Nephron progenitor cell (in vitro differentiated cells): ENCODE data around the gene CSPG4.

Experiments used
- DNase-seq: peaks from one replicate; pipeline ENCODE4 v3.0.0; 2021
- H3K27ac Mint-ChIP-seq: 2 replicates; pipeline ENCODE4 v1.8.0; 2021; ENCODE audit warnings: mild to moderate bottlenecking, moderate library complexity, mixed read lengths
- H3K27me3 Mint-ChIP-seq: 2 replicates; pipeline ENCODE4 v1.8.0; 2021; ENCODE audit warnings: mild to moderate bottlenecking, low read depth, mixed read lengths; ENCODE audit not compliant: poor library complexity
- H3K36me3 Mint-ChIP-seq: 2 replicates; pipeline ENCODE4 v1.8.0; 2021; ENCODE audit warnings: low read depth, mixed read lengths
- H3K4me1 Mint-ChIP-seq: 2 replicates; pipeline ENCODE4 v1.8.0; 2021; ENCODE audit warnings: mixed read lengths
- H3K4me3 Mint-ChIP-seq: 2 replicates; pipeline ENCODE4 v1.8.0; 2021; ENCODE audit warnings: mild to moderate bottlenecking, moderate library complexity, mixed read lengths
- H3K9me3 Mint-ChIP-seq: 2 replicates; pipeline ENCODE4 v1.8.0; 2021; ENCODE audit warnings: mild to moderate bottlenecking, moderate library complexity, mixed read lengths
- CTCF ChIP-seq: fragments of 200-600 bp; sonication (generic); IDR thresholded peaks from 2 replicates; pipeline ENCODE4 v1.5.0; 2021; ENCODE audit warnings: antibody characterized with exemption

Gene CSPG4

GRCh38 chr15:75650908-75651809 lies 61.5 kb downstream of the CSPG4 start:
- TF ChIP-seq CTCF: no peak
- peaks cover 6% of the 10 kb centered on the region for H3K27me3 Mint-ChIP-seq
- peak overlapping the region; percentile 59 for H3K27ac Mint-ChIP-seq
- no peak for DNase-seq
- H3K4me3 Mint-ChIP-seq: peak overlapping the region; percentile 96
- no peaks in the 10 kb centered on the region for H3K9me3 Mint-ChIP-seq
- H3K36me3 Mint-ChIP-seq: peaks cover 26% of the 10 kb centered on the region
- H3K4me1 Mint-ChIP-seq: peaks cover 68% of the 10 kb centered on the region

GRCh38 chr15:75649848-75650247 lies 62.8 kb downstream of the CSPG4 start:
- no peak overlapping the region for H3K27ac Mint-ChIP-seq
- DNase-seq: no peak

GRCh38 chr15:75649045-75649761 lies 63.4 kb downstream of the CSPG4 start:
- TF ChIP-seq CTCF: no peak
- no peak for DNase-seq
- peak overlapping the region; percentile 96 for H3K4me3 Mint-ChIP-seq
- H3K27me3 Mint-ChIP-seq: peaks cover 21% of the 10 kb centered on the region
- H3K4me1 Mint-ChIP-seq: peaks cover 69% of the 10 kb centered on the region
- peaks cover 24% of the 10 kb centered on the region for H3K36me3 Mint-ChIP-seq
- H3K27ac Mint-ChIP-seq: peak overlapping the region; percentile 94
- H3K9me3 Mint-ChIP-seq: no peaks in the 10 kb centered on the region

More at GRCh38 chr15:75649848-75650247, 62.8 kb downstream of the CSPG4 start:
- no peak for TF ChIP-seq CTCF
- Mint-ChIP-seq H3K4me1 (peaks cover 68% of the 10 kb centered on the region), H3K36me3 (peaks cover 24% of the 10 kb centered on the region), H3K4me3 (peak overlapping the region; percentile 96), H3K9me3 (no peaks in the 10 kb centered on the region), H3K27me3 (peaks cover 18% of the 10 kb centered on the region)

- Mint-ChIP-seq H3K4me3 (peak overlapping the region; percentile 96), H3K27me3 (peaks cover 23% of the 10 kb centered on the region), H3K27ac (peak overlapping the region; percentile 99), H3K9me3 (no peaks in the 10 kb centered on the region), H3K4me1 (peaks cover 72% of the 10 kb centered on the region), H3K36me3 (peaks cover 24% of the 10 kb centered on the region)
- DNase-seq: peak; percentile 65
- no peak for TF ChIP-seq CTCF
These were observed 64.3 kb downstream of the CSPG4 start for GRCh38 chr15:75648156-75649000.

- peak within 1 kb of the TSS; percentile 99 for H3K27ac Mint-ChIP-seq
- peaks cover 63% of the 10 kb centered on the region for H3K4me1 Mint-ChIP-seq
These were observed 65.1 kb downstream of the CSPG4 start, which contains the start of gene SNX33 for GRCh38 chr15:75647370-75648155. Gene SNX33 (plus strand): TSS chr15:75647912. CDS start chr15:75649103, 1,191 bp downstream.

More at GRCh38 chr15:75647370-75648155, 65.1 kb downstream of the CSPG4 start, which contains the start of gene SNX33:
- H3K4me3 Mint-ChIP-seq: peak within 1 kb of the TSS; percentile 96
- peak; percentile 78 for DNase-seq
- peak; percentile 43 for TF ChIP-seq CTCF
- H3K9me3 Mint-ChIP-seq: no peaks in the 10 kb centered on the region
- H3K36me3 Mint-ChIP-seq: peaks cover 24% of the 10 kb centered on the region
- H3K27me3 Mint-ChIP-seq: peaks cover 23% of the 10 kb centered on the region
